Fibroblast of lung (primary cell): ENCODE data around the gene GARNL3. TPM values are rescaled to one million over a fixed set of nuclear protein-coding genes. Genes with fewer than 3 reads are reported as not detected.

Experiments
- DNase-seq, 2 donors: peaks; one replicate each; pipeline versions ENCODE4 v3.0.0 to v3.0.0-alpha.2; 2010; ENCODE audit warnings: low read depth in 2 of 2
- H2AFZ ChIP-seq: 2 replicates; pipeline ENCODE4 v1.5.1; 2012; ENCODE audit warnings: low read length, control low read depth, inconsistent platforms
- H3K27ac ChIP-seq: 2 replicates; pipeline ENCODE4 v1.5.1; 2011; ENCODE audit warnings: low read length, control low read depth; ENCODE audit not compliant: insufficient read depth
- H3K27me3 ChIP-seq: 2 replicates; pipeline ENCODE4 v1.5.1; 2011; ENCODE audit warnings: mild to moderate bottlenecking, low read length; ENCODE audit not compliant: control insufficient read depth, insufficient read depth
- H3K36me3 ChIP-seq: 2 replicates; pipeline ENCODE4 v1.5.1; 2011; ENCODE audit warnings: low read length; ENCODE audit not compliant: control insufficient read depth, insufficient read depth
- H3K4me1 ChIP-seq: 2 replicates; pipeline ENCODE4 v1.5.1; 2011; ENCODE audit warnings: low read length; ENCODE audit not compliant: control insufficient read depth, insufficient read depth; ENCODE audit errors: extremely low read depth
- H3K4me2 ChIP-seq: 2 replicates; pipeline ENCODE4 v1.5.1; 2011; ENCODE audit warnings: low read length, control low read depth; ENCODE audit not compliant: insufficient read depth; ENCODE audit errors: extremely low read depth
- H3K4me3 ChIP-seq, 4 experiments: fragments of 200-600 bp in 1 of 4; sonication (generic) in 1 of 4; replicated peaks in 1 of 4; 2 replicates each; pipeline ENCODE4 v1.5.1; 2011 to 2016; ENCODE audit warnings: low read length in 4 of 4, low read depth in 3 of 4, mild to moderate bottlenecking in 3 of 4, control low read depth in 2 of 4, inconsistent platforms in 1 of 4, mixed read lengths in 1 of 4; ENCODE audit not compliant: insufficient read depth in 1 of 4; ENCODE audit errors: control extremely low read depth in 1 of 4
- H3K79me2 ChIP-seq: 2 replicates; pipeline ENCODE4 v1.5.1; 2012; ENCODE audit warnings: mild to moderate bottlenecking, low read length, inconsistent platforms; ENCODE audit not compliant: control insufficient read depth, insufficient read depth
- H3K9ac ChIP-seq: 2 replicates; pipeline ENCODE4 v1.5.1; 2011; ENCODE audit warnings: mild to moderate bottlenecking, low read length, control low read depth; ENCODE audit not compliant: insufficient read depth
- H3K9me3 ChIP-seq: 2 replicates; pipeline ENCODE4 v1.5.1; 2012; ENCODE audit warnings: low read depth, low read length; ENCODE audit not compliant: control insufficient read depth, insufficient read depth
- H4K20me1 ChIP-seq: 2 replicates; pipeline ENCODE4 v1.5.1; 2011; ENCODE audit warnings: low read length; ENCODE audit not compliant: control insufficient read depth, insufficient read depth; ENCODE audit errors: extremely low read depth
- CTCF ChIP-seq, 2 donors: IDR thresholded peaks in 1 of 2; conservative IDR thresholded peaks in 1 of 2; 1 replicate in 1 of 2; 2 replicates in 1 of 2; pipeline ENCODE4 v1.5.1; 2011 to 2012; ENCODE audit warnings: low read length in 2 of 2, control low read depth in 1 of 2, inconsistent platforms in 1 of 2, low read depth in 1 of 2, mild to moderate bottlenecking in 1 of 2
- EZH2 ChIP-seq: IDR thresholded peaks from 2 replicates; pipeline ENCODE4 v1.5.1; 2012; ENCODE audit warnings: low read length, control low read depth, mild to moderate bottlenecking; ENCODE audit errors: missing control alignments
- polyA plus RNA-seq, 2 donors: library from polyadenylated mRNA; depleted of rRNA in 1 of 2; stranded (reverse) in 1 of 2; unstranded in 1 of 2; fragments of >200 nt; gene quantifications; 2 replicates each; pipeline ENCODE4 v1.2.1, GENCODE V29; 2011 to 2012; ENCODE audit warnings: missing spikeins in 1 of 2
- total RNA-seq: library from RNA; depleted of rRNA; stranded (reverse); fragments of >200 nt; gene quantifications from 2 replicates; pipeline ENCODE4 v1.2.1, GENCODE V29; 2014

GARNL3 gene
- total and polyA plus RNA-seq, 2 donors (not counting 1 experiment from before 2014, with no cell fraction given) = 1.5 to 6.4 TPM

GRCh38 chr9:127426756-127427155, 162.2 kb downstream of the GARNL3 start:
- peaks cover 3% of the 10 kb centered on the region for H3K36me3 ChIP-seq
- no peak for TF ChIP-seq EZH2
- TF ChIP-seq CTCF (conservative IDR thresholded peaks at IDR 0.05 in 1 of 2, IDR thresholded peaks at IDR 0.05 in 1 of 2; ENCODE audit: low read depth in 1 of 2, low read length in 2 of 2) = no peak
- no peak for DNase-seq
- no peak overlapping the region for H3K4me3 ChIP-seq
- peaks cover 2% of the 10 kb centered on the region for H3K4me1 ChIP-seq
- no peak overlapping the region for H3K27ac ChIP-seq
- no peaks in the 10 kb centered on the region for H3K9me3 ChIP-seq
- H3K27me3 ChIP-seq = no peaks in the 10 kb centered on the region
- H3K9ac ChIP-seq = no peak overlapping the region
- H2AFZ ChIP-seq = no peak overlapping the region
- no peaks in the 10 kb centered on the region for H4K20me1 ChIP-seq
- H3K4me2 ChIP-seq = no peak overlapping the region
- H3K79me2 ChIP-seq = peaks cover 27% of the 10 kb centered on the region

- Histone ChIP-seq H3K4me1 (peaks cover 2% of the 10 kb centered on the region), H4K20me1 (no peaks in the 10 kb centered on the region), H3K79me2 (peaks cover 27% of the 10 kb centered on the region), H3K27me3 (no peaks in the 10 kb centered on the region), H3K36me3 (peaks cover 5% of the 10 kb centered on the region), H3K4me2 (no peak overlapping the region), H3K27ac (no peak overlapping the region), H3K9me3 (no peaks in the 10 kb centered on the region), H2AFZ (no peak overlapping the region), H3K4me3 (no peak overlapping the region), H3K9ac (no peak overlapping the region)
- DNase-seq = no peak
- TF ChIP-seq CTCF (conservative IDR thresholded peaks at IDR 0.05 in 1 of 2, IDR thresholded peaks at IDR 0.05 in 1 of 2; ENCODE audit: low read depth in 1 of 2, low read length in 2 of 2) = no peak
Measured at GRCh38 chr9:127428348-127428747, 163.8 kb downstream of the GARNL3 start.

GRCh38 chr9:127430415-127430814, 165.8 kb downstream of the GARNL3 start:
- Histone ChIP-seq H2AFZ (no peak overlapping the region), H3K4me3 (no peak overlapping the region), H3K79me2 (peaks cover 17% of the 10 kb centered on the region), H3K36me3 (peaks cover 15% of the 10 kb centered on the region), H3K27ac (no peak overlapping the region), H3K4me2 (no peak overlapping the region), H3K9me3 (no peaks in the 10 kb centered on the region), H3K27me3 (no peaks in the 10 kb centered on the region), H3K4me1 (no peaks in the 10 kb centered on the region), H4K20me1 (no peaks in the 10 kb centered on the region), H3K9ac (no peak overlapping the region)
- no peak for DNase-seq
- TF ChIP-seq CTCF (conservative IDR thresholded peaks at IDR 0.05 in 1 of 2, IDR thresholded peaks at IDR 0.05 in 1 of 2; ENCODE audit: low read depth in 1 of 2, low read length in 2 of 2) (no peak), EZH2 (no peak)
